NCI-H2196 treated with DMSO at 0.1 percent for 48 hours (cell line): ENCODE measurements around the gene SIX3.

ENCODE experiments used
- DNase-seq: peaks from one replicate; lab custom pipeline; 2025; ENCODE audit not compliant: unreplicated experiment; lab: John Stamatoyannopoulos, UW

SIX3 gene

GRCh38 chr2:44930274-44931197 is 11.0 kb upstream of the SIX3 start:
- DNase-seq: no peak

DNA sequence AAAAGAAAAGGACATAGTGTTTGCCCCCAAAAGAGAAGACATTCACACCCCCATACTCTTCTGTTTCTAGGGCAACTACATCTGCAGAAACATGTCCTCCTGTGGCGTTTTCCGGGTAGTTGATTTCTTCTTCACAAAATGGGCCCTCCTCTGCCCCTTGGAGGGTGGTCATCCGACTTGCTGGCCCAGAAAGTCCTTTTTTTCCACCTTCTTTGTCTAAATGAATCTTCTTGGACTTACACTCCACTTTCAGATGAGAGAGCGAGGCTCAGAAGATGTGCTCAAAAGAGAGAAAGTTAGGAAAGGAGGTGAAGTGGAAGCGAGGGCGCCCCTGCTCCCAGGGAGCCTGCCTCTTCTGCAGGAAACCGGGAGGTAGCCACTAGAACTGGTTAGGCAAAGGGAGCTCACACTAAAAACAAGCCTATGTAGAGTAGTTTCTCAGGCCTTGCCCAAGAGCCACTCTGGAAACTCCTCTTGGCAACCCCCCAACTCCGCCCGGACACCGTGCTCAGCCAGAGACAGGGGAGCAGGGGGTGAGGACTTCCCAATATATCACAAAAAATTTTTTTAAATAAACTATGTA is 10.2 kb upstream of the SIX3 start:
- no peak for DNase-seq

DNA sequence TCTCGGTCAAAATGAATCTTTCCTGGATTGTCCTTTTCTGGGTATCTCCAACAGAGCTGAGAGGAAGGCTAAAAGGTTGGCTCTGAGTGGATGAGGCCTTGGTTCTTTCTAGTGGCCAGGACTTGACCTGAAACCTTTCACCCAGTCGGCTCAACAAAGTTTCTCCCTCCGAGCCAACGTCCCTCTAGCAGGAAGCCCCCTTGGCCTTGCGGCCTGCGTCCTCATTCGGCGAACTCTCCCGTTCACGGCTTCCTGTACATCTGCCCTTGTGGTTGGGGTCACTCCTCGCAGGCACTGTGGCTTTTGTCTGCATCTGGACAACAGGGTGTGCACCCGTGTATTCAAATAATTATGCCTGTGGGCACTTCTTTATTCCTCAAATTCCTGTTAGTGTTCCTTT is 9.4 kb upstream of the SIX3 start:
- DNase-seq: no peak

GRCh38 chr2:44932564-44933392 is 8.7 kb upstream of the SIX3 start:
- no peak for DNase-seq

DNA sequence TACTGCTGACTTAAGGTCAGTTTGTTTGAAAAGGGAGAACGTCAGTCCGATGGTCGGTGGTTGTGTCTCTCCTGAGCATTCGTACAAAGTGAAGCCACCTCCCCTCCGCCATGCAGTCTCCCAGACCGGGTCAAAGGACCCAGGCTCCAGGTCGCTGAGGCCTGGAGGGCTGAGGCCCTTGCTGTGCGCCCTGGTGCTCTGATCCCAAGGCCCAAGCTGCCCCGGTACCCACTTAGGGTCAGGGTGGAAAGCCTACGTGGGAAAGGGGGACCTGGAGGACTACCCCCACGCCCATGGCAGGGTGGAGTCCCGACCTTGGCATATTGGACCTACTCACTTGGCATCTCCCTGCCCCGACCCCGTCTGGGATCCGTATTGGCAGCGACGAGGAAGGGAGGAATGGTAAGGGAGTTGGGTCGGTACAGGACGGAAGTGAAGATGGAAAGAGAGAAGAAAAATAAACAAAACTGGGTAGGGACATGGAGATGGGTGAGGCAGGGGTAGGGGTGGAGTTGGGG is 8.0 kb upstream of the SIX3 start:
- DNase-seq: no peak

DNA sequence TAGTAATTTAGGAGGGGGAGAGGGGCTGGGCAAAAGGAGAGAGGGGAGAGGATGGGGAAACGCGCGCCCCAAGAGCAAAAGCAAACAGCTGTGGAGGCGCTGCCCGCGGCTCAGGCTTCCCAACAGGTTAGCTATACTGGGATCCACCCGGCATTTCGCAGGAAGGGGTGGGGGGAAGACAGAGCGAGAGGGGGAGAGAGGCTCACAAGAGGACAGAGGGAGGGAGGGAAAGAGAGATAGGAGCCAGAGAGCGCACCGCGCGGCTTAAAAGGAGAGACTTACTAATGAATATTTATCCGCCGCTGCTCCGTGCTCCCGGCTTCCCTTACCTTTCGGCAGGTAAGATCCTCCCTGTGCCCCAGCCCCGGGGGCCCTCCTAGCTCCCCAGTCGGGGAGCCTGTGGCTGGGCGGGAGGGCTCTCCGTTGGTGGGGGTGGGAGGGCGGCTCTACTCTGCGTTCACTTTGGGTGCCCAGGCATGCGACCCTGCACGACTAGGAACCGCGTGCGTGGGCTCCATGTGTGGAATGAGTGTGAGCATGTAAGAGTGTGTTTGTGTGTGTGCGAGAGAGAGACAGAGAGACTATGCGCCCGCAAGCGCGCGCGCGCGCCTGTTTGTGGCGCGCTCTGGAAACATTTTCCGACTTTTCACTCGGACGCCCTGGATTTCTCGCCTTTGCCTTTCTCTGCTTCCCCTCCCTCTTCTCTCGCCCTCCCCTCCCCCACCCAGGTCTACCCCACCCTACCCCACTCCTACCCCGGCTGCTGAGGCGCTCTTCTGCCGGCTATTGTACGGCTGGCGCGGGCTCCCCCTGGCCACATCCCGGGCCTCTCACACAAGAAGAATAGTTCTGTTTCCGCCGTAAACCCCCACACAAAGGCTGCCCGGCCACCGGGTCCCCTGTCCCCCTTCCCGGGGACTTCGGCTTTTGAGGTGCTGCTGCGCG is 7.2 kb upstream of the SIX3 start:
- DNase-seq: no peak

- DNase-seq: no peak
These were observed 6.3 kb upstream of the SIX3 start for GRCh38 chr2:44934983-44935728.

- no peak for DNase-seq
These were observed 5.8 kb upstream of the SIX3 start for GRCh38 chr2:44935729-44936098.

DNA sequence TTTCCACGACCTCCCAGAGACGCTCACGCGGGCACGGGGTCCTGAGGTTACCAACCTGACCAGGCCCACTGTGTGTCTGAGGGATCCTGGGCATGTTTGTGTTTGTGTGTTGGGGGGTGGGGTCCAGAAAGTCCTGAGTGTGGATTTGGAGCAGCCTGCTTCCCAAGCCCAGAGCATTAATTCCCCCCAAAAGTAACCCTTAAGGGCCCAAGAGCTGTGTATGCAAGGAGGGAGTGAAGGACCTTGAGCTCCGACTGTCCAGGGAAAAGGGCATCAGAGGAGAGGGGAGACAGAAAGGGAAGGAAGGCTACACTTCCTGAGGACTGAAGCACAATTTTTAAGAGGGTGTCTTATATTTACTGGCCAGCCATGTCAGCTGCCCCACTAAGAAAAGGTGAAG is 5.2 kb upstream of the SIX3 start:
- no peak for DNase-seq

- no peak for DNase-seq
These were observed 4.5 kb upstream of the SIX3 start for GRCh38 chr2:44936715-44937687.

GRCh38 chr2:44937688-44938240 is 3.7 kb upstream of the SIX3 start:
- no peak for DNase-seq

DNA sequence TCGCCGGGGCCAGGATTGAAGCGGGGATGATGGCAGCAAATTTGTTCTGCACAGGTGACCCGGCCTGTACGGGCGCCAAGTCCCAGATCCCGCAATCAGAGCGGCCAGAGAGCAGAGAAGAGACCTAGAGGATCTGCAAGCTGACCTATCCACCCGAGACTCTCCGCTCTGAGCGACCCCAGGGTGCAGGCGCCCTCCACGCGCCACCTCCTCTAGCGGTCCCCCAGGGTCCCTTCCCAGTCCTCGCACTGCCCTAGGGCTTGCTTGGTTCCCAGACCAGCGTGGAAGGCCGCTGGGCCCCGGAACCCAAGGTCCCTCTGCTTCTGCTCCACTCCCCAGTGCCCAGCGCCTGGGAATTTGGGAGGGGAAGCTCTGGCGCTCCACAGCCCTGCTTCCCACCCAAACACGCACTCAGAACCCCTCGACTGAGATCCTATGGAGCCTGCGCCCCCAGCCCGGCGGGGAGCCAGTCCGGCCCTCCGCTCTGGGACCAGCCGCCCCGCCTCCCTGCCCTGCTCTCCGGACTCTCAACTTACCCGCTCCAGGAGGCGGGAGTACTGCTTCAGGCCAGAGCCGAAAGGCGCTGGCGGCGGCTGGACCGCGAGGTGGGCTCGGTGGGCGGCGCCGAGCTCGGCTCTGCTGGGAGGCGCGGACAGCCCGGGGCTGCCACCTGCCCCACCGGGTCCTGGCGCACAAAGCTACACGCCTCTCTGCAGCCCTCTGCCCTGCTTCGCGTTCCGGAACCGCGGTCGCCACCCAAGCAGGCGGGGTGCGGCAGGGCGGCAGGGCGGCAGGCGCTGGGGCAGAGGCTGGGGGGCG is 3.0 kb upstream of the SIX3 start:
- DNase-seq: no peak

- no peak for DNase-seq
These were observed 2.1 kb upstream of the SIX3 start for GRCh38 chr2:44939106-44940048.

GRCh38 chr2:44940049-44940494 is 1.4 kb upstream of the SIX3 start:
- DNase-seq: no peak

DNA sequence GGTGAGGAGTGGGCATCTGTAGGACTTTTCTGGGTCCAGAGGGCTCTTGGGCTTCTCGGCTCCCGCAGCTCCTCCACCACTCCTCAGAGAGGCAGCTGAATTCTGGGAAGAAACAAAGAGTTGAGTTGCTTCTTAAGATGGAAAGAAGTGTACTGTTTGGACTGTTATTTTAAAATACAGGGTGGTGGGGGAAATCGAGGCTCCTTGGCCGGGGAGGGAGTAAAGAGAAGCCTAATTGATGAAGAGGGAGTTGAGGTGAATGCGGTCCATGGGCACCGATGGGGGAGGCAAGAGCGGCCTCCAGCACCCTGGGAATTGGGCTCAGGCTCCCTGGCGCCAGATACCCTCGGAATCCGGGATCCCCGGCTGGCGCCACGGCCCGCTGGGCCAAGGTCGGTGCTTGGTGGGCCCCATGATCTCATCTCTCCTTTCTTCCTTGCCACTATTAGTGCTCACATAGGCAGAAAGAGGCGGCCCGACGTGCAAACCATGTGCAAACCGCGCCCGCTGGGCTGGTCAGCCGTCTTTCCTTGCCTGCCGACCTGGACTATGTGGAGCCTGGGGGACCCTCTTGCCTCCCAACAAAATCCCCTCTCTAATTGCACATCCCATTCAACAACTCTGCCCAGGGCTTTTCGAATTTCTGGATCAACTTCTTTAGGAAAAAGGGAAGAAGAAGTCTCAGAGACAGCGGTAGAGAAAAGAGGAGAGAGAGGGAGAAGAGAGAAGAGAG is 604 bp upstream of the SIX3 start:
- no peak for DNase-seq
